ENCODE results near the gene DIDO1. TPM values are rescaled to one million over a fixed set of nuclear protein-coding genes. Genes with fewer than 3 reads are reported as not detected.

Gene DIDO1
- total and polyA plus RNA-seq, 2 of the 13 experiments (the other 11 are each of a cell fraction or from before 2014, with no cell fraction given): 75.0 to 75.1 TPM

GRCh38 chr20:62923669-62924441 lies 2.5 kb downstream of the DIDO1 start (continued):
- no peak for TF ChIP-seq ZSCAN21 (CRISPR knock-in tag; IDR thresholded peaks at IDR 0.05; ENCODE audit: borderline replicate concordance)
- TF ChIP-seq RCOR2 (CRISPR knock-in tag; IDR thresholded peaks at IDR 0.05): peak; percentile 81
- no peak for TF ChIP-seq ZBTB39 (CRISPR knock-in tag; IDR thresholded peaks at IDR 0.05)
- TF ChIP-seq ZFYVE20 (CRISPR knock-in tag; IDR thresholded peaks at IDR 0.05; ENCODE audit: borderline replicate concordance, low read depth): no peak
- TF ChIP-seq CHD2 (IDR thresholded peaks at IDR 0.05; ENCODE audit: low read depth, low read length): no peak
- no peak for TF ChIP-seq ZBTB25 (CRISPR knock-in tag; IDR thresholded peaks at IDR 0.05)
- TF ChIP-seq ZNF607 (CRISPR knock-in tag; IDR thresholded peaks at IDR 0.05; ENCODE audit: borderline replicate concordance): no peak
- no peak for TF ChIP-seq NFE2L2 (IDR thresholded peaks at IDR 0.05; ENCODE audit: low read length)
- TF ChIP-seq ZBTB44 (CRISPR knock-in tag; IDR thresholded peaks at IDR 0.05): no peak
- TF ChIP-seq PRPF4 (IDR thresholded peaks at IDR 0.05; ENCODE audit: low read depth, low read length, poor library complexity, severe bottlenecking): no peak
- no peak for TF ChIP-seq GFI1 (CRISPR knock-in tag; IDR thresholded peaks at IDR 0.05; ENCODE audit: borderline replicate concordance)
- TF ChIP-seq KMT2B (CRISPR knock-in tag; IDR thresholded peaks at IDR 0.05): peak; percentile 40
- no peak for TF ChIP-seq MNT (IDR thresholded peaks at IDR 0.05)
- TF ChIP-seq ZNF841 (CRISPR knock-in tag; IDR thresholded peaks at IDR 0.05; ENCODE audit: borderline replicate concordance): no peak
- TF ChIP-seq ASH2L (IDR thresholded peaks at IDR 0.05; ENCODE audit: insufficient read length, low read depth, low read length): peak; percentile 90
- no peak for TF ChIP-seq ZNF441 (CRISPR knock-in tag; IDR thresholded peaks at IDR 0.05; ENCODE audit: borderline replicate concordance)
- no peak for TF ChIP-seq ZNF503 (CRISPR knock-in tag; IDR thresholded peaks at IDR 0.05)
- TF ChIP-seq NFE2L1 (CRISPR knock-in tag; IDR thresholded peaks at IDR 0.05; ENCODE audit: borderline replicate concordance): no peak
- TF ChIP-seq ZNF432 (CRISPR knock-in tag; IDR thresholded peaks at IDR 0.05; ENCODE audit: borderline replicate concordance): no peak
- TF ChIP-seq ZNF337 (CRISPR knock-in tag; IDR thresholded peaks at IDR 0.05; ENCODE audit: borderline replicate concordance, low read depth): no peak; the same call in 1 of the 2 replicates
- no peak for TF ChIP-seq ZNF563 (CRISPR knock-in tag; IDR thresholded peaks at IDR 0.05)

Data from HepG2 (cell line).